Heart left ventricle (tissue), 16 donors: ENCODE data around the gene OR8D4. TPM values are rescaled to one million over a fixed set of nuclear protein-coding genes. Genes with fewer than 3 reads are reported as not detected.

ENCODE experiments used
- ATAC-seq, 4 donors: fragments of 200-7000 bp; cut with Tn5 transposase; one replicate each; pipeline ENCODE4 v1.9.1; 2020 to 2022; ENCODE audit warnings: moderate library complexity in 4 of 4, mild to moderate bottlenecking in 3 of 4, moderate number of reproducible peaks in 1 of 4
- DNase-seq, 5 donors: peaks; one replicate each; pipeline ENCODE4 v3.0.0-alpha.2; 2020
- H3K27ac ChIP-seq, 12 donors: fragments of 200-600 bp; sonication (generic) in 4 of 12; one replicate each; pipeline versions ENCODE4 v1.5.0 to v1.8.0; 2016 to 2022; ENCODE audit warnings: mild to moderate bottlenecking in 2 of 12
- H3K27me3 ChIP-seq, 9 donors: fragments of 200-600 bp; sonication (generic) in 2 of 9; one replicate each; pipeline versions ENCODE4 v1.5.1 to v1.8.0; 2016 to 2022; ENCODE audit warnings: mild to moderate bottlenecking in 3 of 9
- H3K36me3 ChIP-seq, 9 donors: fragments of 200-600 bp; sonication (generic) in 2 of 9; one replicate each; pipeline versions ENCODE4 v1.5.0 to v1.8.0; 2018 to 2022; ENCODE audit warnings: mild to moderate bottlenecking in 2 of 9
- H3K4me1 ChIP-seq, 12 donors: fragments of 200-600 bp; sonication (generic) in 4 of 12; one replicate each; pipeline versions ENCODE4 v1.5.0 to v1.8.0; 2016 to 2022; ENCODE audit warnings: mild to moderate bottlenecking in 3 of 12
- H3K4me3 ChIP-seq, 12 donors: fragments of 200-600 bp; sonication (generic) in 4 of 12; one replicate each; pipeline versions ENCODE4 v1.5.0 to v1.8.0; 2017 to 2022; ENCODE audit warnings: mild to moderate bottlenecking in 9 of 12, moderate library complexity in 4 of 12
- H3K9me3 ChIP-seq, 12 donors: fragments of 200-600 bp; sonication (generic) in 4 of 12; one replicate each; pipeline versions ENCODE4 v1.5.0 to v1.8.0; 2016 to 2022; ENCODE audit warnings: mild to moderate bottlenecking in 1 of 12
- POLR2A ChIP-seq, 2 donors: fragments of 450-650 bp; IDR thresholded peaks; one replicate each; pipeline ENCODE4 v1.6.1; 2017; ENCODE audit warnings: antibody characterized with exemption in 2 of 2, mild to moderate bottlenecking in 2 of 2, moderate library complexity in 2 of 2
- WGBS, 4 donors: extraction: QIAGEN DNeasy Blood & Tissue Kit in 2 of 4; methylation state at CpG; one replicate each; pipeline versions ENCODE4 v1.1.5 to v1.1.7; 2013 to 2018; 5-methylcytosine and 5-hydroxymethylcytosine counted together
- intact Hi-C, 10 donors: fragments of 100-400 bp; cut with DNase I; formaldehyde crosslinking; loops; one replicate each; pipeline versions ENCODE4 v1.11.1 to v1.14.2; 2022
- long read RNA-seq, 3 donors: library from polyadenylated mRNA; unstranded; transcript quantifications; one replicate each; pipeline ENCODE4 v2.0.0, GENCODE V29; 2020 to 2021
- polyA plus RNA-seq, 2 donors: library from polyadenylated mRNA; stranded (reverse); fragments of 200-250 nt; gene quantifications; one replicate each; pipeline ENCODE4 v1.2.3, GENCODE V29; 2013
- total RNA-seq, 9 donors: library from RNA; depleted of rRNA in 2 of 9; stranded (reverse); fragments of >200 nt in 2 of 9; fragmentation: NEBNext Ultra II Directional in 3 of 9; extraction: Animal tissue kit (Norgen Biotek cat#: 25700) in 3 of 9; gene quantifications; one replicate each; pipeline versions ENCODE4 v1.1.0 to v1.2.4, GENCODE V29; 2016 to 2023
- TF ChIP-seq, protein P1 (sequence below), 12 donors: fragments of 200-600 bp; sonication (generic) in 4 of 12; IDR thresholded peaks; one replicate each; pipeline versions ENCODE4 v1.5.0 to v1.8.0; 2018 to 2022; ENCODE audit warnings: antibody characterized with exemption in 12 of 12, mild to moderate bottlenecking in 5 of 12
- donor health status: ischemic (EF 13 %, LVEDD 7.1; RV severe dilation, severe dysfunction).
- donor health status: healthy with polysubstance abuse.
- donor health status: DM: no; HTN: yes; CAD: no.
- donor health status: DM: no; HTN: no; CAD: no.
- donor health status: ischemic (EF 25% LVEDD 6.9; RV normal size, moderate dysfunction).
- donor health status: ischemic (EF 25% LVEDD 5.7; RV mildly dilated, moderate dysfunction).
- donor health status: healthy.
- donor health status: DM: yes; HTN: yes; CAD: no.
- donor health status: ischemic (EF 35%, LVEDD 5.7; RV mildly dilated, moderate dysfunction).
- donor health status: nonischemic (EF 11% LVEDD 7.7; RV severe dilation, severe dysfunction).
- donor health status: DM: yes; HTN: yes; CAD: no.
- donor health status: PGD.
- donor health status: ischemic (EF 29% LVEDD 5.4; RV normal size, mild dysfunction).
- donor health status: nonischemic (EF 23%, LVEDD 6.1; RV moderate dilation, normal function).

Gene OR8D4
- total RNA-seq (not detected), polyA plus RNA-seq (not detected)
- long read RNA-seq, donor 1 = 0 reads
- long read RNA-seq, donor 2 = 0 reads
- long read RNA-seq, donor 3 = 0 reads

GRCh38 chr11:123901867-123902266 is at the start of gene OR8D4:
Gene OR8D4 (plus strand): TSS chr11:123902167. CDS start chr11:123906432, 4,265 bp downstream.
- Histone ChIP-seq H3K36me3 (no peaks in the 10 kb centered on the region), H3K4me1 (no peaks in the 10 kb centered on the region), H3K4me3 (no peak within 1 kb of the TSS), H3K27ac (no peak within 1 kb of the TSS), H3K9me3 (no peaks in the 10 kb centered on the region), H3K27me3 (peaks cover 0 to 4% (median 0%) of the 10 kb centered on the region in 9 donors)
- 83 to 97% (median 91%) methylated on average over 1 of the region's 1 CpG for WGBS, 4 donors
- ATAC-seq = no peak
- intact Hi-C loops = no loop called here
- TF ChIP-seq POLR2A (IDR thresholded peaks at IDR 0.05) = no peak
- TF ChIP-seq, protein P1, sequence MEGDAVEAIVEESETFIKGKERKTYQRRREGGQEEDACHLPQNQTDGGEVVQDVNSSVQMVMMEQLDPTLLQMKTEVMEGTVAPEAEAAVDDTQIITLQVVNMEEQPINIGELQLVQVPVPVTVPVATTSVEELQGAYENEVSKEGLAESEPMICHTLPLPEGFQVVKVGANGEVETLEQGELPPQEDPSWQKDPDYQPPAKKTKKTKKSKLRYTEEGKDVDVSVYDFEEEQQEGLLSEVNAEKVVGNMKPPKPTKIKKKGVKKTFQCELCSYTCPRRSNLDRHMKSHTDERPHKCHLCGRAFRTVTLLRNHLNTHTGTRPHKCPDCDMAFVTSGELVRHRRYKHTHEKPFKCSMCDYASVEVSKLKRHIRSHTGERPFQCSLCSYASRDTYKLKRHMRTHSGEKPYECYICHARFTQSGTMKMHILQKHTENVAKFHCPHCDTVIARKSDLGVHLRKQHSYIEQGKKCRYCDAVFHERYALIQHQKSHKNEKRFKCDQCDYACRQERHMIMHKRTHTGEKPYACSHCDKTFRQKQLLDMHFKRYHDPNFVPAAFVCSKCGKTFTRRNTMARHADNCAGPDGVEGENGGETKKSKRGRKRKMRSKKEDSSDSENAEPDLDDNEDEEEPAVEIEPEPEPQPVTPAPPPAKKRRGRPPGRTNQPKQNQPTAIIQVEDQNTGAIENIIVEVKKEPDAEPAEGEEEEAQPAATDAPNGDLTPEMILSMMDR (IDR thresholded peaks at IDR 0.05) = no peak
- no peak for DNase-seq

DNA sequence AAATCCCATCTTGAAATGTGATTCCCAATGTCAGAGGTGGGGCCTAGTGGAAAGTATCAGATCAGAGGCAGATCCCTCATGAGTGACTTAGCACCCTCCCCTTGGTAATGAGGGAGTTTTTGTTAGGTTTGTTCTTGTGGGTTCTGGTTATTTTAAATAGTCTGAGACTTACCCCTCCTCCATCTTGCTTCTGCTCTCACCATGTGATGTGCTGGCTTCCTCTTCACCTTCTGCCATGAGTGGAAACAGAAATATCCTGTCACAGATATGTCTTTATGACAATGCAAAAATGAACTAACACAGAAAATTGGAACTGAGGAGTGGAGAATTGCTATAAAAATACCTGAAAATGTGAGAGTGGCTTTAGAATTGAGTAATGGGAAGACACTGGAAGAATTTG is 49.6 kb upstream of the OR8D4 start:
- no peak for DNase-seq
- no peak for ATAC-seq
- no peaks in the 10 kb centered on the region for H3K27me3 ChIP-seq
- no peak for TF ChIP-seq POLR2A (IDR thresholded peaks at IDR 0.05)
- TF ChIP-seq, protein P1 (IDR thresholded peaks at IDR 0.05) = no peak
- H3K4me1 ChIP-seq = no peaks in the 10 kb centered on the region
- no peaks in the 10 kb centered on the region for H3K36me3 ChIP-seq
- no peak overlapping the region for H3K4me3 ChIP-seq
- H3K27ac ChIP-seq = no peak overlapping the region
- peaks cover 0 to 14% (median 0%) of the 10 kb centered on the region in 12 donors for H3K9me3 ChIP-seq
- intact Hi-C loops = no loop called here

DNA sequence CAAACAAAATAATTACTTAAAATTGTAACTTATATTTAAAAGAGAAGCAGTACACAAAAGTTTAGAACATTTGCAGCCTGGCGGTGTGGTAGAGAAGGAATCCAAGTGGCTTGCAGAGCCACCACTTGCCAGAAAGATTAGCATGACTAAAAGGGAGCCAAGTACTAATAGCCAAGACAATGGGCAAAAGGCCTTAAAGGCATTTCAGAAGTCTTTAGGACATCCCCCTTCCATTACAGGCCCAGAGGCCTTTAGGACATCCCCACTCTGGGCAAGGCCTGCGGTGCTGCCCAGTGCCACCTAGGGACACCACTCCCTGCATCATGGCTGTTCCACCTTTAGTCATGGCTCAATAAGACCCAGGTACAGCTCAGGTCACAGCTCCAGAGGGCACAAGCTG is 48.9 kb upstream of the OR8D4 start:
- no peaks in the 10 kb centered on the region for H3K36me3 ChIP-seq
- ATAC-seq (no peak), DNase-seq (no peak)
- no peaks in the 10 kb centered on the region for H3K4me1 ChIP-seq
- H3K27ac ChIP-seq = no peak overlapping the region
- WGBS, 4 donors = 88 to 100% (median 97%) methylated on average over 1 to 2 of the region's 2 CpGs
- intact Hi-C loops = no loop called here
- no peak for TF ChIP-seq POLR2A (IDR thresholded peaks at IDR 0.05)
- TF ChIP-seq, protein P1 (IDR thresholded peaks at IDR 0.05) = no peak
- H3K9me3 ChIP-seq = peaks cover 0 to 15% (median 0%) of the 10 kb centered on the region in 12 donors
- H3K4me3 ChIP-seq = no peak overlapping the region
- H3K27me3 ChIP-seq = no peaks in the 10 kb centered on the region

DNA sequence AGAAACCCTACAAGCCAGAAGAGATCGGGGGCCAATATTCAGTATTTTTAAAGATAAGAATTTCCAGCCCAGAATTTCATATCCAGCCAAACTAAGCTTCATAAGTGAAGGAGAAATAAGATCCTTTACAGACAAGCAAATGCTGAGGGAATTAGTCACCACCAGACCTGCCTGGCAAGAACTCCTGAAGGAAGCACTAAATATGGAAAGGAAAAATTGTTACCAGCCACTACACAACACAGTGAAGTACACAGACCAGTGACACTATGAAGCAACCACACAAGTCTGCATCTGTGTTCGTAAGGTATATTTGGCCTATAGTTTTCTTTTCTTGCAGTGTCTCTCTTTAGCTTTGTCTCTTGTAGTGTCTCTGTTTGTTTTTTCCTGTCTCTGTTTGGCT is 45.5 kb upstream of the OR8D4 start:
- no peaks in the 10 kb centered on the region for H3K36me3 ChIP-seq
- no peaks in the 10 kb centered on the region for H3K4me1 ChIP-seq
- no peak overlapping the region for H3K4me3 ChIP-seq
- 81 to 83% (median 82%) methylated on average over 2 of the region's 2 CpGs for WGBS, 4 donors
- H3K27ac ChIP-seq = no peak overlapping the region
- no peak for DNase-seq
- no peaks in the 10 kb centered on the region for H3K27me3 ChIP-seq
- intact Hi-C loops = no loop called here
- ATAC-seq = no peak
- TF ChIP-seq POLR2A (IDR thresholded peaks at IDR 0.05) = no peak
- TF ChIP-seq, protein P1 (IDR thresholded peaks at IDR 0.05) = no peak
- H3K9me3 ChIP-seq = peaks cover 0 to 15% (median 0%) of the 10 kb centered on the region in 12 donors
